Measurements from ENCODE around the gene STC2.

STC2 gene

GRCh38 chr5:173328844-173329490 lies 753 bp upstream of the STC2 start:
- DNase-seq = peak; percentile 5

- no peak for DNase-seq
These were observed 898 bp downstream of the STC2 start for GRCh38 chr5:173327084-173327947.

DNA sequence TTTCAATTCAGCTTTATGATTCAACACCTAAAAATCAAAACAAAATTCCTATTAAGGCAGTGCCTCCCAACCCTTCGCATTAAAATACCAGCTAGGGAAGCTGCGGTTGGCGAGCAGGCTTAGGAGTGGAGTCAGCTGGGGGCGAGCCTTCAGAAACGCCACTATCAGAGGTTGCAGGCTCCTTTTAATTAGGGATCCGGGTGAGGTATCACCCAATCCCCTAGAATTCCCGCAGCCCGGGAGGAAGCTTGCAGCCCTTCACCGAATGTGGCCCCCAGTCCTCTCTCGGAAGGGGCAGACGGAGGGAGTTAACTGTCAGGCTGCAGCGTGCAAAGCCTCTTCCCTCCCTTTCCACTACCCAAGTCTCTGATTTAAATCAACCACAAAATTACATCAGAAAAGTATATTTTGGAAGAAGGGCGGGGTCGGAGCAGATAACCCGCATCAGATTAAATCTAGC lies 1.7 kb downstream of the STC2 start:
- DNase-seq = no peak

DNA sequence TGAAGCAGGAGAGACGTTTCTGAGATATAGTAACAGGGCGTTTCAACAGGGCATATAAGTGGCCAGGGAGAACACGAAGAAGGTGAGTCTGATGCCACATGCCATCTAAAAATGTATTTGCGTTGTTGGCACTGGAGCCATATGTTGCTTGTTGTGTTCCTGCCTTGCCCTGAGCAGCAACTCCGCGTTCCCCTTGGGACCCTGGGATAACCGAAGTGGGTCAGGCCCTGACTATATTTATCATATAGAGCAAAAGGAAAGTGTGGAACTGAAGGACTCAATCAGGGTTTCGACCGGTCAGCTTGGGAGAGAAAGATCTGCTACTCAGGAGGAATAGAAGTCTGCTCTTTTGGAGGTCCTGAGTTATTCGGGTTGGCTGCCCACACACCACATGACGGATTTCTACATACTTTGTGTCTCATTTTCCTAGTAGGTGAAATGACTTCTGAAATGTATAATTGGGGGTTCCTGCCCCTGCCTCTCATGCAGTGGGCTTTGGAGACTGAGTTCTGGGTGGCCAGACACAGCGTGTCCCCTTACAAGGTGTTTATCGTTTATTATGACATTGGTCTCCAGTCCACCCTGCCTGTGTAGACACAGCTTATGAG lies 3.0 kb downstream of the STC2 start:
- no peak for DNase-seq

DNA sequence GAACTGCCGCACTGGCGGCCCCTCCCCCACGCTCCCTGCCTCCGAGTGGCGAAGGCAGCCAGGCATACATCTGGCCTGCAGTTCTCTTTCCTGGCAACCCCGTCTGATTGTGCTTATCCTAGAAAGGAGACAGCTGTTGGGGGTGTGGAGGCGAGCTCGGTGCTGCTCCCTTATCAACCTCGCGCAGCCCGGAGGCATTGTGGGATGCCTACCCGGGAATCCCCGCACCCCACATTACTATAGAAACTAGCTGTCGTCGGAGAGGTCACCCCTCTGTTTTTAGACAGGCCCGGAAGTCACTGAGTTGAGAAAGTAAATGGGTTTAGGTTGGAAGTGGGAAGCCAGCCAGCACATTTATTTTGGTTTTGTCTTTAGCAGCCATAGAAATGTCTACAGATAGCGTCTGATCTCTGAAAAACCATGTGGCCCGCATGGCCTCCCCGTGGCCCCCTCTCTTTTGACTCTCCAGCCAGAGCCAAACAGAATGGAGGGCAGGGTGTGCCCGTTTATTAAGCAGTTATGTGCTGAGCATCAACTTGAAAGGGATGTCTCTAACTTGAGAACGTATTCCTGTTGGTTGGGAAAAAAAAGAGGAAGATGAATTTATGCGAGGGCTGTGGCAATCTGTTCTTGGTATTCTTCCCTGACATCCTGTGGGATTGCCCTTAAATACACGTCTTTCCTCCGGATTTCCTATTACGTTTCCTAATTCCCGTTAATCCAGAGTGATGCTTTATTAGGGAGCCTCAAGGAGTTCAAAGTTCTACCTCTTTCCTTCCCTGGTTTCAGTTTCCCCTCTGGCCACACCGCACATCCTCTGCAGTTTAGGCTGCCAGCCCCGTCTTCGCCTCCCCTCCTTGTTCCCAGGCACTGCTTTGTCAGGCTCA lies 3.9 kb downstream of the STC2 start:
- no peak for DNase-seq

GRCh38 chr5:173323799-173324114 lies 4.5 kb downstream of the STC2 start:
- no peak for DNase-seq

DNA sequence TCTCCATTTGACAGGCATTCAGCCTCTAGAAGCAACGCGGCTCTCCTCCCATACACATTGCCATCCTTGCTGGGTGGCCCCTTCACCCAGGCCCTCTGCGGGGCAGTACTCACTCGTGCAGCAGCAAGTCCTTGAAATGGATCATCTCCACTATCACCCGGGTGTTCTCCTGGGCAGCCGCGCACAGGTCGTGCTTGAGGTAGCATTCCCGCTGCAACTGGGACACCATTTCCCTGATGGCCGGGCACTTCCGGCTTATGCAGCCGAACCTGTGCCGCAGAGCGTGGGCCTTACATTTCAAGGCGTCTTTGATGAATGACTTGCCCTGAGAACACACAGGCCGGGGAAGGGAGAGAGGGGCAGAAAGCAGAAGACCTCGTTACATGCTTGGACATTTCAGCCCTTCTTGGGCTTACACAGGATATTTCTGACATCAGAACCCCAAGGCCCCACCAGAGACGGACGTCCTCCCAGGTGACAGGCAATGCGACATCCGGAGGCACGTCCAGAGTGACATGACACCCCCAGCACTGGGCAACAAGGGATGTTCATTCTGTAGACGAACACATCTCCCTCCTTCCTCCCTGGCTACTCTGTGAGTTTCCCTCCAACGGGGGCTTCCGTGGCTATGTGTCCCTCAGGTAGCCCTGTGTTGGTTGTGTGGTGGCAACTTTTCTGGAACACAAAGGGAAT lies 5.0 kb downstream of the STC2 start:
- DNase-seq = no peak

DNA sequence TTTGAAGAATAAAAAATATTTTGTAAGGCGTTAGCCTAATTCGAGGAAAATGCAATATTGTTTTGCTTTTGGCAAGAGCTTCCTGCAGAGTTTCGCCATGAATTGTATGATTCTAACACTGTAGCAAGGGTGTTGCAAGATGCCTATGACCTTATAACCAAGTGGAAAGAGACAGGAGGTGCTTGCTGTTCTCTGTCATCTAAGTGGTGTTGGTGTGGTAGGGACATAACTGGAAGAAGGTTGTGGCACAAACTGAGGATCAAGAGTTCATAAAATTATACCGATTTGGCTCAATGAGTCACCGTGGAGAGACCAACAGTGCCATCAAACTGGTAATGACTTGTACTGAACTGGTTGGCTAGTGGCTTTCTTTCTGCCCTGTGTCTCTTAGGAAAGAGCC lies 6.3 kb downstream of the STC2 start:
- DNase-seq = no peak

DNA sequence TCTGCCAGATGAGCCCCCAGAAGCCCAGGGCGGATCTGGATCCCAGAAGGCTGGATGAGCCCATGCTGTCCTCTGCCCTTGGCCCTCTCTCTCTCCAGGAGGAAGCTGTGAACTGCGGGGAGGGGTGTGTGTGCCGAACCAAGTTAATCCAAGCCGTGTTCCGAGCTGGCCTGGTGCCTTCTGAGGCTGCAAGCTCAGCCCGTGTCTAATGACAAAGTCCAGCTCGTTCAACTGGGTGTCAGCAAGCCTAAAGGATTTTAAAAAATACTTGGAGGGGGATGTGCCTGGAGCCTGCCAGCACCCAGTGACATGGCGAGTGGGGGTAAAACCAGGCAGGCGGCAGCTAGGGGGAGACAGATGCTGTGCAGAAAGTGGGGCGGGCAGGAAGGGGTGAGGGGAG lies 8.0 kb downstream of the STC2 start:
- DNase-seq = no peak

DNA sequence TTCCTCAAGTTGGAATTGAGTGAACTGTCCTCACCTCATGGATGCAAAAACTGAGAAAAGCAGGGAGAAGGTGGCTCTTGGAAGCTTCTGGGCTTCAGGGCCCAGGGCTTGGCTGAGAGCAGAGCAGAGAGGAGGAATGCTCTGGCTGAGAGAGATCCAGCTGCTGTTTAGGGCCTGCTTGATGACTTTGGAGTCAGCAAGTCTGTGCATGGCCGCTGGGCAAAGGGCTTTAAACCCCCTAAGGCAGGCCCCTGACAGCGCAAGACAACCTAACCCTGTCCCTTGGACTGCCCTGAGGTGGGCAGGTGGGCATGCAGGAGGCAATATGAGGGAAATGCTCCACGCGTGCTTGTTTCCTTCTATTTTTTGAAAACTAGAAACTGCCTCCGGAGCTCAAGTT lies 8.6 kb downstream of the STC2 start:
- DNase-seq = no peak

- DNase-seq = no peak
These were observed 9.2 kb downstream of the STC2 start for GRCh38 chr5:173318881-173319620.

GRCh38 chr5:173318330-173318729 lies 9.9 kb downstream of the STC2 start:
- DNase-seq = no peak

- no peak for DNase-seq
These were observed 10.4 kb downstream of the STC2 start for GRCh38 chr5:173317852-173318251.

DNA sequence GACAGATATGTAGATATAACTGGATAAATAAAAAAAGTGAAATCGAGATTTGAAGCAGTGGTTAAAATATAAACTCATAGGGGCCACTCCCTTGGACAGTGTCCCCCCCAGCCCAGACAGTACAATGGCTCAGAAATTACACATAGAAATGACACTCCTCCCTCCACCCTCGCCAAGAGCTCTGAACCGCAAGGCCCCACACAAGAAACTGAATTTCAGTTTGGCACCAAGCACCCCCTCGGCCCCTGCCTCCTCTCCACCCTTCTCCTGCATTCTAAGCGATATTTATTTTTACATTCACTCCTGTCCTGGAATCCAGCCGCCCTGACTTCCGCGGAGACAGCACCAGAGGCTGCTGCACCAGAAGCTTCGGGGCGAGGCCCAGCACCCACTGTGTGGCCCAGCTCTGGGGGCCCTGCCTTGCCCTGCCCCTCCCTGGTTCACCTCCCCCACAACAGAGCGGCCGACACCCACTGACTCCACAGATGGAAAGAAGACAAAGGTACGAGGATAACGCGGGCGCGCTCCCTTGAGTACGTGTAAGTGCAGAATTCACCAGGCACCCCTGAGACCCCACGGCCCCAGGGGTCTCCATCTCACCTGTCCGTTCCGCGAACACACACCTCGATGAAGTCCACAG lies 11.0 kb downstream of the STC2 start:
- DNase-seq = no peak

DNA sequence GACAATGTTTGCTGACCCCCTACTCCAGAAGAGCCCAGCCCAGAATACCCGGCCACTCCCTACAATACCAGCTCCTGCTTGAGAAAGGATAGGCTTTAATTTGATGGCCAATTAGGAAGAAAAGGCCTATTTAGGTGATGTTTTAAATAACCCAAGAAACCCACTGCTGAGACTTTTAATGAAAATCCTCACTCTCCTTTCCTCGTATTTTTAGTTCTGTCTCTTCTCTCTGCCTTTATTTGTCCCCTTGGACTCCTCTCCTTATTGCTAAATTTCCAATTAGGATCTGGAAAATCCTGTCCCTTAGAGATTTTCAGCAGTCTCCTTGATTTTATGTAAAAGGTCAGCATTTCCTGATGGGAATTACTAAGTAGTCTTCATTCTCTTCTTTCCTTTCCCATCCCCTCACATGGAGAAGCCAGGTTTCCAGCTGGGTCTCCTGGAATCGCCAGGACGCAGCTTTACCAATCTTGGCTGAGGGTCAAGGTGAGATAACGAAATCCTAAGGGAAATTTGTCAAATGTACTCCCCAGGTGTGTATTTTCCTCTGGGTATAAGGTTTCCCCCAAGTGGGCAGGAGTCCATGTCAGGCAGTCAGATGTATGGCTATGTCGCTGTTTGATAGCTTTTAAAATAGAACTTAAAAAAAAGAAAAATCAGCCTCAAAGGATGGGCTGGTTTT lies 11.7 kb downstream of the STC2 start:
- DNase-seq = no peak

DNA sequence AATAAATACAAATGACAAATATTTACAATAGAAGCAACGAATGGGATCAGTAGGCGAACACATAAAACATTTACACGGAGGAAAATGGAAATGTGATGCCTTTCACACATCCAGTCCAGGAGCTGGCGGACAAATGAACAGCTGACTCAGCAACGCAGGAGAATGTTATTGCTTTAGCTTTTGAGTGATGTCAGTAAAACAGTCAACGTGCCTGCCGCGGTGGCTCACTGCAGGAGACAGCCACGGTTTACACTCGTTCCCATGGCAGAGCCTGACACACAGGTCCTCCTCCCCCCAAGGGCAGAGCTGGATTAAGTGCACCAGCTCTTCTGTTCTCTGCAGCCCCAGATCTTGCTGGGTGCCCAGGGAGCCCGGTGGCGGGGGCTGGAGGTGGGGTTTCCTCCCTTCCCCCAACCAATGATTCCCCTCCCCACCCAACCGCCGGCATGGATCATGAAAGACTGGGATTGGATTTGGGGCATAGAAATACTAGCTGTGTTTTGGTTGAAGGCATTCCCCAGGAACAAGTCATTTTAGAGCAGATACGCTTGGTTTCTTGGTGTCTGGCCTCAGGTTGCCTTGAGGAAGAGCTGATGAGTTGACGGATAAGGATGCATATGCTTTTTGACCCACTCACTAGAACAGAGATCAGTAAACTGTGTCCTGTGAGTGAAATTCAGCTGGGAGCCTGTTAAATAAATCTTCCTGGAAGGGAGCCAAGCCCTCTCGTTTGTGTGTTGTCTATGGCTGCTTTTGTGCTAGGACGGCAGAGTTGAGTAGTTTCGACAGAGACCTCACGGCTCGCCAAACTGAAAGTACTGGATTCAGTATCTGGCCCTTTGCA lies 12.5 kb downstream of the STC2 start:
- no peak for DNase-seq

GRCh38 chr5:173314166-173314952 lies 13.9 kb downstream of the STC2 start:
- no peak for DNase-seq

- no peak for DNase-seq
These were observed 14.8 kb downstream of the STC2 start for GRCh38 chr5:173313351-173313801.

DNA sequence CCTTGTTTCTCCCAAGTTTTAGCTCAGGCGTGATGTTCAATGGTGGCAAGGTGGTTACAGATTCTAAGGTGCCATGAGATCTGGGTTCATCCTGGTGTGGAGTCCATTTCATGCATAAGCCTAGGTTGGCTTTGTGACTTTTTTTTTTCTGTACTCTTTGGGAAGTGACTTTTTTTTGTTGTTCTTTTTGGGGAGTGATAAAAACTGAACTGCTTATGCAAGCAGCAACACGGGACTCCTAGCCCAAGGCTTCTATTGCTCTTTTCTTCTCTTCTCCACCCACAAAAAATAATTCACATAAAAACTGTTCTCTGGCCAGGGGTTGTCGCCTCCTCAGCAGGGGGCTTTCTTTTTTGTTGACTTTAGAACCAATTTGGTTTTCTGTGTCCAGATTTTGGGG lies 15.4 kb downstream of the STC2 start:
- DNase-seq = no peak
